ENCODE data around the gene MACO1.

MACO1 gene

DNA sequence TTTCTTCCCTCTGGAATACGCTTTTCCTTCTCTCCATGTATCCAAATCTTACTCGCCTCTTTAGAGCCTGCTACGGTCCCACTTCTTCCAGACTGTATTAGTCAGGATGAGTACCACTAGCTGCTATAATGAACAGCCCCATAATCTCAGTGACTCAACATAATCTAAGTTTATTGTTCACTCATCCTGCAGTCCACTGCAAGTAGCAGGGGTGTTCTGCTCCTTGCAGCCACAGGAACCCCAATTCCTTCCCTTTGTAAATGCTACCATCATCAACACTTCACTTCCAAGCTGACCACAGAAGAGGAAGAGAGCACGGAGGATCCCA, 94.6 kb downstream of the MACO1 start:
- no peak for FAIRE-seq

DNA sequence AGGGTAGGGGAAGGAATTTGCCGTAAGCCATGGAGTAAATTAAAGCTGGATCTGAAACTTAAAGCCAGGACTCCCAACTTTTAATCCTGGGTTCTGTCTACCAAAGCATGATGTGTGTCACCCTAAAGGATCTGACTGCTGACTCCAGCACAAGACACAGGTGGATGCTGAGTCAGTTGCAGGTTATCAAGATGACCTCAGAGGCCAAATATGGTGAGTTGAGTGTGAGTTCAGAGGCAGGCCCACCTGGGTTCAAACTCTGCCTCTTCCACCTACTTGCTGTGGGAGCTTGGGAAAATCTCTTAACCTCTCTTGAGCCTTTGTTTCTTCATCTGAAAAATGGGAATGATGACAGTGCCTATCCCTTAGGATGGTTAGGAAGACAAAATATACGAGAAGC, 96.1 kb downstream of the MACO1 start:
- FAIRE-seq = no peak

DNA sequence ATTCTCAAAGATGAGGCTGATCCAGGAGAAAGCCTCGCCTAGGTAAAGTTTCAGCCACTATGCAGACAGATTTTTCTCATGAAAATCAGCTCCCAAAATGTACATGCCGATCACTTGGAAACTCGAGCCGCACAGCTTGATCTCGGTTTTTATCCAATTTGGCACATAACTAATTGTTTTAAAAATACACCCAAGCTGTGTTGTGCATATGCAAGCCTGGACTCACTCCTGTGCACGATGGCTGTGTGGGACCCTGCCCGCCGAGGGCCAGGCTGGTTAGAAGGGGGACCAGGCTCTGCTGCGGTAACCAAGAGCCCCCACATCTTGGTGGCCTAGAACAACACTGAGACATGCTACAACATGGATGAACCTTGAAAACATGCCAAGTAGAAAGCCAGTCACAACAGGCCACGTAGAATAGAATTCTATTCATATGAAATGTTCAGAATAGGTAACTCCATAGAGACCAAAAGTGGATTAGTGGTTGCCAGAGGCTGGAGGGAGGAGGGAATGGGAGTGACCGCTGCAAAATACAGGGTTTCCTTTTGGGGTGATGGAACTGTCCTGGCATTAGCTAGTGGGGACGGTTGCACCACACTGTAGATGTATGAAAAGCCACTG, 96.6 kb downstream of the MACO1 start:
- no peak for FAIRE-seq

DNA sequence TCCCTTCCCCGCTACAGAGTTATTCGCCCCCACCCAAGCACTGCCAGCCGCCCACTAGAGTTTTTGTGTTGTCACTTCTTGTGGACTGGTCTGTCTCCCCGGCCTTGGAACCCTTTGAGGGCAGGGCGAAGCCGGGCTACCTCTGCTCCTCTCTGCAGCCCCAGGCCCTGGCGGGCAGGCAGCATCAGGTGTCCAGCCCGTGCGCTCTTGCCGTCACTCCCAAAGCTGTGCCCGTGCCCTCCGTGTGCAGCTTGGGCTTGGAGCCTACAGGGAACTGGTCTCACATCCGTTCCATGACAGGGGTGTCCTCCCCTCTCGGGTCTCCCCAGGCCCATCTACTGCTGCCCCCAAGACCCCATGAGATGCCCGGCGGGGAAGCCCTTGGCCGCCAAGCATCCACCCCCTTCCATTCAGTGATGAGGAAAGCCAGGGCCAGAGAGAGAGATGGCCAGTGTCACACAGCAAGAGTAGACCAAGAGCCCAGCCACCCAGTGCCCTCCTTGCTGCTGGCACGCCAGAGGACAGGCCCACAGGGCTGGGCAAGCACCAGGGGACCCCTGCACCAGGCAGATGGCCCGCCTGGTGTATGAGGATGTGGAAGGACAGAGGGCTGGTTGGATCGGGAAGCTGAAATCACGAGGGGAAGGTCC, 97.4 kb downstream of the MACO1 start:
- FAIRE-seq = no peak

DNA sequence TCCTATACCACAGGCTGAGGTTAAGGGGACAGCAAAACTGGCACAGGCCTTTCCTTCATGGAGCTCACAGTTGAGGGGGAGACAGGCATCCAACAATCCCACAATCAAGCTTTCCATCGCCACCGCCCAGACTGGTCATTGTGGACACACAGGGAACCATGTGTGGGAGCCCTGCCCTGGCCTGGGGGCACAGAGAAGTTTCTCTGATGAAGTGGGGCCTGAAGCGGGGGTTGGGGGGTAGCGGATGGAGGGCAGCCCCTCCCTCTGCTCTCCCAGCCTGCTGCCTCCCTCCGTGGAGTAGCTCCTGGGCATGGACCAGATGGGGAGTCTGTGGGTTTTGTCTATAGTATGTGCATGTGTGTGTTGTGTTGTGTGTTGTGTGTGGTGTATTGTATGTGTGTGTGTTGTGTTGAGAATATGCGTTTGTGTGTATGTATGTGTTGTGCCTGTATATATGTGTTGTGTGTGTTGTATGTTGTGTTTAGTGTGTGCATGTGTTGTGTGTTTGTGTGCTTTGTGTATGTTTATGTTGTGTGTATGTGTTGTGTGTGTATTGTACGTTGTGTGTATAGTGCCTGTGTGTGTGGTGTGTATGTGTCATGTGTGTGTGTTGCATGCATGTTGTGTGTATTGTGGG, 98.3 kb downstream of the MACO1 start:
- no peak for FAIRE-seq

DNA sequence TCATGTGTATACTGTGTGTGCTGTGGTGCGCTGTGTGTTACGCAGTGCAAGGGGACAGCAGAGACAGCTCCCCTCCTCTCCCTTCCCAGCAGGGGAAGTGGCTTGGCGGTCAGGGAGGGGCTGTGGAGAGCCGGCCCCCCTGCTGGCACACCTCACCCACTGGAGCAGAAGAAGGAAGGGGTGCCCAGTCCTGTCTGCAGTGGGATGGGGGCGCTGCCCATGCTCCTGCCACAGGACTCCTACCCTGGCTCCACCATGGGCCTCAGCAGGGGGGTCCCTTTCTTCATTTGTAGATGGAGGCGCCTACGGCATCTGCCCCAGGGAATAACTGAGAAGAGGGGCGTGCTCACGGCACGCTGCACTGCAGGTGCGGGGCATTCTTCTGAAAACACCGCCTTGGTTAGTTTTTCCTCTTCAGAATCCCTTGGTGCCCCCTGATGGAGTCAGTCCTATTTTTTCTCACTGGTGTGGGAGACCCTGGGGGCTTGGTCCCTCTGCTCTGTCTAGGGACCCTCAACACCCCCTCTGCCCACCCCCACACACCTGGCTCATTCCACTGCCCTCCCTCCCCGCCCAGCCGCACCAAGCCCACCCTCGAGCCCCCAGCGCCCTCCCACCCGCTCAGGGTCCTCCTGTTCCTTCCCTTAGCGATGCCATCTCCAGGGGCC, 99.0 kb downstream of the MACO1 start:
- FAIRE-seq = no peak

DNA sequence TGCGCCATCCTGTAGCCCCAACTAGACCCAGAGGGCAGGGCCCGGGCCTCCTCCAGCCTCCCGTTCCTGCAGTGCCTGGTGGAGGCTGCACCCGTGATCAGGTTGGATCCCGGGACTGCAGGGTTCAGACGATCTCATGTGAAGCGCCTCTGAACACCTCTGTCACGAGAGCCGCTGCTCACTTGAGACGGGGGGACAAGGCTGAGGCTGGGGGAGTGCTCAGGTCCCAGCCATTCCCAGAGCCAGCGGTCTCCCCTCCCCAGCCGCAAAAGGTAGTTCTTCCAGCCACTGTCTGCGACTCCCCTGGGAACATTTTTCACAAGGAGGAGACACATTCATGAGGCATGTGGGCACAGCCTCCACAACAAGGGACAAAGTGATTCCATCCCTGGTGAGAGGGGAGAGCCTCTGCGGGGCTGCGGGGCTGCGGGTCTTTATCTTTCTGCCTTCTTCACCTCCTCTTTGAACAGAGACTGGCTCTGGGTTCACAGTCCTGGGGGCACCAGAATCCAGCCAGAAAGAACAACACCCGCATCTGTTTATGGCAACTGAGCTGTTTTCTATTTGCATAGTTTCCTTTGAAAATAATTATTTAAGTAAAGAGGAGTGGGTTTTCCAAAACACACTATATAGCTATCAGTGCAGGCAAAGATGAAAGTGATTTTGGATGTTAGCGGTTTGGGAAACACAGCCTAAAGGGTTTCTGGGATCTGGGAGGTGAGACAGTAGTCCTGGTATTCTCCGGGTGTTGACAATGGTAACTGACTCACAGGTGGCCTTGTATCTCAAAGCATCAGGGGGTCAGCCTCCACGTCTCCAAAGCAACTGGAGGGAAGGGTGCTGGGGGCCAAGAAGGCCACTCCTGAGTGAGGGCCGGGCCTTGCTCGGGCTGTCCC, 99.7 kb downstream of the MACO1 start:
- FAIRE-seq = no peak

DNA sequence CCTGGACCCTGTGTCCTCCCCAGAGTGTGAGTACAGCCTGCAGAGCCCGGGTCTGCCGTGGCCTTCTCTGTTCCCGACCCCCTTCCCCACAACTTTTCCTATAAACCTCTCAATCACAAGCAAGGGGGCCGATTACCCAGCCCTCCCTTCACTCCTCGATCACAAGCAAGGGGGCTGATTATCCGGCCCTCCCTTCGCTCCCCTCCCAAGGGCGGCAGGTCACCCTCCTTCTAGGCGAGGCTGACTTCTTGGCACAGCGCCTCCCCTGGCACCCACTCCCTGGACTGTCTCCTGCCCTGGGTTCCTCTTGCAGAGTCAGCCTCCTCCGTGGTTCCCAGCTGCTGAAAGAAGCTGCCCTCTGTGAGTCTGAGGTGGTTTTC, 100.4 kb downstream of the MACO1 start:
- no peak for FAIRE-seq

DNA sequence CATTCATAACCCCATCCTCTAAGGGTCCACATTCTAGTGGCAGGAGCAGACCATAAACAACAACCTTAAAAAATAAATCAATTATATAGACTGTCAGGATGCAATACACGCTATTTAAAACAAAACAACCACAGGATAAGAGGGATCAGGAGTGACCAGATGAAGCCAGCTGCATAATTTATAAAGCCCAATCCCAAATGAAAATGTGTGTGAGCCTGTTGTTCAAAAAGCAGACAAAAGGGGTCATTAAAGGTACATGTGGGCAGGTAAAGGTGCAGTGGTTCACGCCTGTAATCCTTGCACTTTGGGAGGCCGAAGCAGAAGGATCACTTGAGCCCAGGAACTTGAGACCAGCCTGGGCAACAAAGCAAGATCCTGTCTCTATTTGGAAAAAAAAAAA, 102.3 kb downstream of the MACO1 start:
- no peak for FAIRE-seq

DNA sequence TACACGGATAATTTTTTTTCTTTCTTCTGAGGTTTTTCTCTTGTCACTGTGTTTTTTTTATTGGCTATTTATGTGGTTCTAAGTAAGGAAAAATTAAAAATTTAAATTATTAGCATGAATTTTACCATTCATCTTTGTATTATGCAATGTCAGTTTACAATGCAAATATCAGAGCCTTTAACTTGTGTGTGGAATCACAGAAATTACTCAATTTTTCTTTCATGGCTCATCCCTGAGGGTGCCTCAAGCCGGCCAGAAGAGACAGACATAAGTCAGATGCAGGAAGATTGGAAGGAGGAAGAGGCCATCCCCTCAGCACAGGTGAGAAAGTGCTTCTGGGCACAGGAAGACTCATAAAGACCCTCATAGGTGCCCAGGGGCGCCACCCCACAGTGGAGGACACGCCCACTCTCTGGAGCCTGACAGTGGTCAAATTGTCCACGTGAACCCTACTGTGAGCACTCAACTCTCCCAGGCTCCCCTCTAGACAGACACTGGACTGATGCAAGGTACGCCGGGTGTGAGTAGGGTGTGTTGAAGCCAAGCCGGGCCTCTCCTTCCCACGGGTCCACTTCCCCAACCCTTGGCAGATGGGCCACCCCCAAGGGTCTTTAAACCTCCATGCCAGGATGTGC, 103.2 kb downstream of the MACO1 start:
- FAIRE-seq = no peak

DNA sequence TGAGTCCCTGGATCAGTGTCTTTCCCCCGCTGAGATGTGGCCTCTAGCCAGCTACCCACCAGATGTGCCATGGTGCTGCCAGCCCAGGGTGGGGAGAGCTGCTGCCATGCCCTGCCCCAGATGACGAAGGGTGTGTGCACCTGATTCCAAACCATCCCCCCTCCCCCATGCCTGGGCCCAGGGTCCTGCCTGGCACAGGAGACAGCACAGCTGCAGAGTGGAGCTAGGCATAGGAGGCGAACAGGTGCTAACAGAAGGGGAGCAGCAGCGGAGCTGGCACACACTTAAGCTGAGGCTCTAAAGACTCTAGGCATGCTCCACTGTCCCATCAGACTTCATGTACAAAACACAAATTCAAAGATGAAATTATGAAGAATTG, 103.7 kb downstream of the MACO1 start:
- FAIRE-seq = no peak

DNA sequence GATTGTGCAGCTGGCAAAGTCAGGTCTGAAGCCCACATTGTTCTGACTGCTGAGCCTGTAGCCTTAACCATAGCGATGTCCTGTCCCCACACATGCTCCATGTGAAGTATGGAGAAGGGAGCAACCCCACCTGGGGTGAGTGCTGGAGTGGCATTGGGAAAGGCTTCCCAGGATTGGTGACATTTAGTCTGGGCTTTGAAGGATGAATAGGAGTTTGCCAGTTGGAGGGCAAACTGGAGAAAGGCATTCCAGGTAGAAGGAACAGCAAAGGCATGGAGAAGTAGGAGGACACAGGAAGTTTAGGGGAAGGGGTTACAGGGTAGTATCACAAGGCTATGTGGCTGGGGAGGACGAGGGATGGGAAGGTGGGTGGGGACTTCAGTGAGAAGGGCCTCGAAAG, 105.4 kb downstream of the MACO1 start:
- no peak for FAIRE-seq

DNA sequence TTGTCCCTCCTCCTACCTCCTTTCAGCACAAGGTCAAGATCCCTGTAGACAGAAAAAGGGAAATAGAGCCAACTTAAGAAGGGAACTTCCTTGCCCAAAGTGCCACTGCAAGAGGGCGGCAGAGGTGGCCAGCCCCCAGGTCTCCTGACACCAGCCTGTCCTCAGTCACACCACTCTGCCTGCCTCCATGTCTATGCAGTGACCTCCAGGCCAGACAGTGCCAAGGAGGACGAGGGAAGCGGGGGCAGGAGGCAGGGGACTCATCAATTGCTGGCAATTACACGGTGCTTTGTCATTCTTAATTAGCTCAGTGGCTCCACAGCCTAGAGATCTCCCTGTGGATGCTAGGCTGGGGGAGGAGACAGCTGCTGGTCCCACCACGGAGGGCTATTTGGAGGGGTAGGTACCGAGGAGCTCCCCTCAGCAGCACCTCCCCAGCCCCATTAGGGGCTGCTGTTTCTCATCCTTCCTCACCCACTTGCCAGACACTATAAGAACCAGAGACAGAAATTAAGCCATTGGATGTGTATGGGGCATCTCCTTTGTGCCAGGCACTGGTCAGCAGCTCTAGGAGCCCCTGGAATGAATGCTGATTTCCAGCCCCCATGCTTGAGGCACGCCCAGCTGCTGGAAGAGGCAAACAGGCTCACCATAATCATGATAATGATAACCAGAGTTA, 106.6 kb downstream of the MACO1 start:
- FAIRE-seq = no peak

DNA sequence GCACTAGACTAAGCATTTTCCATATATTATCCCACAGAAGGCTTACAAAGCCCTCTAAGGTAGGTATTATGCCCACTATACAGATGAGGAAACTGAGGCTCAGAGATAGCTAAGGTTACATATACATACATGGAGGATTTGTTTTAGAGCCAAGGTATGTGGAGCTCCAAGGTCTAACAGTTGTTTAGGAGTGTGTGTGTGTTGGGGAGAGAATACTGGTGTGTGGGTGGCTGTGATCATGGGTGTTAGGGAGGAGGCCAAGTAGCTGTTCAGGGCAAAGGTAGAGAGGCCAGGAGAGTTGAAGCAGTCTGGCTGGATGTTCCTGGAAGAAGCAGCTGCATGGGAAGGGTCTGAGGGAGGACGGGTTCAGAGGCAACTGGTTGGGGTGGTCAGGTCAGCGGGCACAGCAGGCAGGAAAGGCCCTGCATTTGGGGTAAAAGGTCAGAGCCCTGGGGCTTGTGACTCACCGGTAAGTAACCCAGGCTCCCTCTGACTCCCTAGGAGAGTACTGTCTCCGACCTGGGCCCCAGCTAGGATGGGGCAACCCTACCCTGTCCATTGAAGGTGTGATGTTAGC, 107.6 kb downstream of the MACO1 start:
- no peak for FAIRE-seq

DNA sequence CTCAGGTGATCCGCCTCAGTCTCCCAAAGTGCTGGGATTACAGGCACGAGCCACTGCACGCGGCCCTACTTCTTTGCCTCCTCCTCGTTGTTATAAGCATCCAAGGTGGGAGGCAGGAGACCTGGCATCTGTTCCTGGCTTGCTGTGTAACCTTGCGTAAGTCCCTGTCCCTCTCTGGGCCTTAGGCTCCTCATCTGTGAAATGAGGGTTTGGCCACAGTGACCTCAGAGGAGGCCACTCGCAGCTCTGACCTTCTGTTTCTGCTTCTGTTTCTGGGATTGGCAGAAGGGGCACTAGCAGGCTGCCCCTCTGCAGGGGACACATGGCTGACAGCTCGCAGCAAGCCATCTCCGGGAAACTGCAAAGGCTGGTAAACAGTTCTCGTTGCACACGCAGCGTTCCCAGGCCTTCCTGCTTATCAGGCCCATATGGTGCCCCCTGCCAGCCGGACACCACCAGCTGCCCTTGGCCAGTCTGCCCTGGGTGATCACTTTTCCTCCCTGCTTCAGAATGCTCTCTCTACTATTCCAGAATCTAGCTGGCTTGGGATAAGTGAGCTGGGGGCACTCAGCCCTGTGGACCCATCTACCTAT, 110.1 kb downstream of the MACO1 start:
- no peak for FAIRE-seq

DNA sequence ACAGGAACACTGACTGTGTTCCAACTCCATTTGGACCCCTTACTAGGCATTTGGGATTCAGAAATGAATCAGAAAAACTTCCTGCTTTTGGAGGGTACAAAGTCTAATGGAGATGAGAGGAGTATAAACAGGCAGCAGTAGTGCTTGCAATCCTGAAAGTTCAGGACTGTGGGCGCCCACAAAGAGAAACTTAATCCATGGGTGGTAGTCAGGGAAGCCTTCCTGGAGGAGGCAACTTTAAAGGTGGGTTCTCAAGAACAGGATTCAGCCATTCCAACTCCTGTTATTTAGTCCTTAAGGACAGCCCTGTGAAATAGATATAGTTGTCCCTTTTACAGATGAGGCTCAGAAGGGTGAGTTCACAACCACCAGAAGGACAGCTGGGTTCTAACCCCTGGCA, 110.7 kb downstream of the MACO1 start:
- FAIRE-seq = no peak

DNA sequence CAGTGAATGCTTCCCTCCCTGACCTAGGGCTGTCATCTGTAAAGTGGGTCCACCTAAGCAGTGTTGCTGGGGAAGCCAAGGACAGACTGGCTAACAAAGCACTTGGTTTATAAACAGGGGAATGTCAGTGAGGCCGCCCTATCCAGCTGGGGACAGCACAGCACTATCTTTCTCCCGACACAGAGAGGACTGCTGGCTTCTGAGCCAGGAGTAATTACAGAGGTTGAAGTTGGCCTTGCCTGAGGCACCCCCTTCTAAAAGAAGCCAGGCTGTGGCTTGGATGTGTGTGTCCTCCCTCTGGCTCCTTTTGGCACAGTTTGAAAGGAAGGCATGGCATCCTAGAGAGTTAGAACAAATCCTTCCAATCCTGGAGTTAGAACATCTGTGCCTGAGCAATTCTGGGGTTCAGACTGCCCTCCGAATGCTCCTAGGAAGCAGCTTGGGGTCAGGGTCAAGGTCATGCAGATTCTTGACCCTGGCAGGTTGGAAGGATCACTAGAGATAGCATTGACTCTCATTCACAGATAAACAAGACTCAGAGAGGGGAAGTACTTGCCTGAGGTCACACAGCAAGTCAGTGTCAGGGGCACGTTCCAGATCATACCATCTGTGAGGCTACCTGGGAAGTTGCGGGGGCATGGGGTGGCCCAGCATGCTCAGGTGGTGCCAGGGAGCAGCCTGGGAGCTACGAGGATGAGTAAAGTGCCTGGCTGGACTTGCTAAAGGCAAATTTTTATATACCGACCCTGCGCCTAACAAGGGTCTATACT, 111.4 kb downstream of the MACO1 start:
- FAIRE-seq = no peak

DNA sequence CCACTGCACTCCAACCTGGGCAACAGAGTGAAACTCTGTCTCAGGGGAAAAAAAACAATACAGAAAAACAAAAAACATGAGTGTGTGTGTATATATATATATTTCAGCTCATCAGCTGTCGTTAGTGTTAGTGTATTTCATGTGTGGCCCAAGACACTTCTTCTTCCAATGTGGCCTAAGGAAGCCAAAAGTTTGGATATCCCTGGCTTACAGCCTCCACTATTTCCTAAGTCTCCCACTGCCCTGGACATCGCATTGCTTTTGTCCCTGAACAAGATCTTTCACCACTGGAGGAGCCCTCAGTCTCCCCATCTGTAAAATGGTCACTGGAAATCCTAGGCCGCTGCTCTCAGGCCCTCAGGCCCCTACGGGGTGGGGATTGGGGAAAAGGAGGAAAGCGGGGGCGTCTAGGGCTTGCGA, 112.3 kb downstream of the MACO1 start:
- no peak for FAIRE-seq

DNA sequence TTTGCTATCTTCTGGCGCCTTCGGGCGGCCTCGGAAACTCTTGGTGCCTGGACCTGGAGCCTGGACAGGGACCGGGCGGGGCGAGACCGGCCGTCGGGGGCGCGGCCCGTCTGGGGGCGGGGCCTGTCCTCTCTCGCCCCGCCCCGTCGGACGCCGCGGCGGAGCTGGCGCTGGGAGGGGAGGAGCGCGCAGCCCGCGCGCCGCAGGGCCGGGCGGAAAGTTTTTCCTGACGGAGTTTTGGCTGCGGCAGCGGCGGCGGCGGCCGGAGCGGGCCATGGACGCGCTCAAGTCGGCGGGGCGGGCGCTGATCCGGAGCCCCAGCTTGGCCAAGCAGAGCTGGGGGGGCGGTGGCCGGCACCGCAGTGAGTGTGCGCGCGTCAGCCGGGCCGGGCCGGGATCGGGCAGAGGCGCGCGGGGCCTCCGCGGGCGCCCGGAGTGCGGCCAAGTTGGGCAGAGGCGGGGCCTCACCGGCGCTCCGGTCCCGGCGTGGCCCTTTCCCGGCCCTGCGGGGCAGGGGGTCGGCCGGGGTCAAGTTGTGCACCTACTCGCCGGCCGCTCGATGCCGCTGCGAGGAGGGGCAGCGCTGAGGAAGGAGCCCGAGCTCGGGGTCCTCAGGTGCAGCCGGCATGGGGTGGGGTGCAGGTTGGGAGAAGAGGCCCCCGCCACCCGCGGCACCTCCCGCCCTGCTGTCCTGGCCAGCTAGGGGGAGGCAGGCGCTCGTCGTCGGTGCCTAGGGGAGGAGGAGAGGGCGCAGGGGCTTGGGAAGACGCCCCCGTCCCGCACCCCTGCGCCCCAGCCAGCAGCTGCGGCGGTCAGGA, 112.9 kb downstream of the MACO1 start, which contains the start of gene LDLRAP1:
Gene LDLRAP1, plus strand, starts transcription at position 182 of the 818 bp plus-strand sequence. Its CDS starts 93 bp downstream, at position 275.
- no peak for FAIRE-seq
